PFSK-1 (cell line): ENCODE data around the gene SEZ6L.

Source experiments
- FOXP2 ChIP-seq: optimal IDR thresholded peaks from 2 replicates; pipeline ENCODE3; 2011; ENCODE audit warnings: borderline replicate concordance, control low read depth, inconsistent platforms; ENCODE audit not compliant: insufficient read depth; ENCODE audit errors: extremely low read length, extremely low read depth
- POLR2AphosphoS5 ChIP-seq: IDR thresholded peaks from 2 replicates; pipeline ENCODE4 v1.6.1; 2012; ENCODE audit warnings: low read depth, mild to moderate bottlenecking, control low read depth, low read length, moderate library complexity
- SIN3A ChIP-seq: IDR thresholded peaks from 2 replicates; pipeline ENCODE4 v1.6.1; 2012; ENCODE audit warnings: mild to moderate bottlenecking, low read length, moderate library complexity, borderline replicate concordance; ENCODE audit not compliant: insufficient read depth
- TAF1 ChIP-seq: IDR thresholded peaks from 2 replicates; pipeline ENCODE4 v1.6.1; 2012; ENCODE audit warnings: low read length, control low read depth, borderline replicate concordance; ENCODE audit not compliant: insufficient read depth
- TF ChIP-seq, protein P1 (sequence below), 2 experiments: IDR thresholded peaks; 2 replicates each; pipeline versions ENCODE4 v1.6.1 to v1.8.0; 2011 to 2012; ENCODE audit warnings: low read depth in 2 of 2, low read length in 2 of 2, control low read depth in 1 of 2, inconsistent platforms in 1 of 2, mild to moderate bottlenecking in 1 of 2, moderate library complexity in 1 of 2; ENCODE audit not compliant: insufficient read depth in 1 of 2

DNA sequence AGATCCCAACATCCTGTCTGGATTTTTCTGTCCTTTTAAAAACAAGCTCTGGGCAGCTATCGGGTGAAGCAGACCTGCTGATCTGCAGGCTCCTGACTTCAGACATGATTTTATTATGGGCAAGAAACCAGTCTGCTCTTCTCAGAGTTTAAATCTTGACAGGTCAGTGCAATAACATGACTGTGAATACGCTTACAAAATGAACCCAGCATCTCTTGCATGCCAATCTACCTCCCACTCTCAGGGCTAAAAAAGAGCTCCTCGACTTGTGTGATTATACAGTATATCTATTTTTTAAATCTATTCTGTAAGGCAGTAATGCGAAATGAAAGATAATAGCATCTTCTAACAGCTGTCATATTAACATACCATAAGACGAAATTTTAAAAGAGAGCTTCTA, 241.1 kb downstream of the SEZ6L start:
- TF ChIP-seq SIN3A = no peak
- TF ChIP-seq, protein P1, sequence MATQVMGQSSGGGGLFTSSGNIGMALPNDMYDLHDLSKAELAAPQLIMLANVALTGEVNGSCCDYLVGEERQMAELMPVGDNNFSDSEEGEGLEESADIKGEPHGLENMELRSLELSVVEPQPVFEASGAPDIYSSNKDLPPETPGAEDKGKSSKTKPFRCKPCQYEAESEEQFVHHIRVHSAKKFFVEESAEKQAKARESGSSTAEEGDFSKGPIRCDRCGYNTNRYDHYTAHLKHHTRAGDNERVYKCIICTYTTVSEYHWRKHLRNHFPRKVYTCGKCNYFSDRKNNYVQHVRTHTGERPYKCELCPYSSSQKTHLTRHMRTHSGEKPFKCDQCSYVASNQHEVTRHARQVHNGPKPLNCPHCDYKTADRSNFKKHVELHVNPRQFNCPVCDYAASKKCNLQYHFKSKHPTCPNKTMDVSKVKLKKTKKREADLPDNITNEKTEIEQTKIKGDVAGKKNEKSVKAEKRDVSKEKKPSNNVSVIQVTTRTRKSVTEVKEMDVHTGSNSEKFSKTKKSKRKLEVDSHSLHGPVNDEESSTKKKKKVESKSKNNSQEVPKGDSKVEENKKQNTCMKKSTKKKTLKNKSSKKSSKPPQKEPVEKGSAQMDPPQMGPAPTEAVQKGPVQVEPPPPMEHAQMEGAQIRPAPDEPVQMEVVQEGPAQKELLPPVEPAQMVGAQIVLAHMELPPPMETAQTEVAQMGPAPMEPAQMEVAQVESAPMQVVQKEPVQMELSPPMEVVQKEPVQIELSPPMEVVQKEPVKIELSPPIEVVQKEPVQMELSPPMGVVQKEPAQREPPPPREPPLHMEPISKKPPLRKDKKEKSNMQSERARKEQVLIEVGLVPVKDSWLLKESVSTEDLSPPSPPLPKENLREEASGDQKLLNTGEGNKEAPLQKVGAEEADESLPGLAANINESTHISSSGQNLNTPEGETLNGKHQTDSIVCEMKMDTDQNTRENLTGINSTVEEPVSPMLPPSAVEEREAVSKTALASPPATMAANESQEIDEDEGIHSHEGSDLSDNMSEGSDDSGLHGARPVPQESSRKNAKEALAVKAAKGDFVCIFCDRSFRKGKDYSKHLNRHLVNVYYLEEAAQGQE (IDR thresholded peaks at IDR 0.05; ENCODE audit: insufficient read depth in 1 of 2, low read depth in 2 of 2, low read length in 2 of 2) = no peak
- no peak for TF ChIP-seq POLR2AphosphoS5
- TF ChIP-seq TAF1 = no peak
- TF ChIP-seq FOXP2 = no peak
